Mesenchymal stem cell (in vitro differentiated cells and primary cell): Measurements from ENCODE around the gene ADK.

Experiments
- DNase-seq: peaks from one replicate; pipeline ENCODE4 v3.0.0-alpha.2; 2013
- H2AFZ ChIP-seq: one replicate; pipeline ENCODE4 v1.6.1; 2013; ENCODE audit warnings: low read depth, mild to moderate bottlenecking, control low read depth, inconsistent platforms, low read length, moderate library complexity
- H2AK5ac ChIP-seq: 2 replicates; pipeline ENCODE4 v1.6.1; 2013; ENCODE audit warnings: low read length, moderate library complexity, mild to moderate bottlenecking, inconsistent platforms; ENCODE audit not compliant: severe bottlenecking
- H2BK120ac ChIP-seq: one replicate; pipeline ENCODE4 v1.6.1; 2013; ENCODE audit warnings: low read depth, mild to moderate bottlenecking, inconsistent platforms, low read length, moderate library complexity
- H2BK12ac ChIP-seq, 2 experiments: one replicate each; pipeline ENCODE4 v1.6.1; 2013; ENCODE audit warnings: inconsistent platforms in 2 of 2, low read length in 2 of 2, mild to moderate bottlenecking in 2 of 2, moderate library complexity in 2 of 2, control low read depth in 1 of 2
- H2BK15ac ChIP-seq: one replicate; pipeline ENCODE4 v1.6.1; 2013; ENCODE audit warnings: mild to moderate bottlenecking, low read depth, inconsistent platforms; ENCODE audit not compliant: poor library complexity, severe bottlenecking
- H2BK5ac ChIP-seq: 2 replicates; pipeline ENCODE4 v1.6.1; 2013; ENCODE audit warnings: low read depth, mild to moderate bottlenecking, low read length, control low read depth, inconsistent platforms; ENCODE audit not compliant: poor library complexity, severe bottlenecking
- H3K14ac ChIP-seq, 2 experiments: one replicate each; pipeline ENCODE4 v1.6.1; 2013; ENCODE audit warnings: inconsistent platforms in 2 of 2, low read length in 2 of 2, control low read depth in 1 of 2, mild to moderate bottlenecking in 1 of 2, moderate library complexity in 1 of 2
- H3K18ac ChIP-seq, 2 experiments: one replicate each; pipeline ENCODE4 v1.6.1; 2013; ENCODE audit warnings: inconsistent platforms in 2 of 2, low read length in 2 of 2, control low read depth in 1 of 2, low read depth in 1 of 2, mild to moderate bottlenecking in 1 of 2
- H3K23ac ChIP-seq, 2 experiments: one replicate each; pipeline ENCODE4 v1.6.1; 2013; ENCODE audit warnings: inconsistent platforms in 2 of 2, low read length in 2 of 2, mild to moderate bottlenecking in 2 of 2, moderate library complexity in 2 of 2, control low read depth in 1 of 2
- H3K27ac ChIP-seq: 2 replicates; pipeline ENCODE4 v1.5.1; 2013; ENCODE audit warnings: mild to moderate bottlenecking, moderate library complexity, low read length, control low read depth, inconsistent platforms; ENCODE audit not compliant: poor library complexity, severe bottlenecking
- H3K27me3 ChIP-seq, 2 experiments: 2 replicates each; pipeline versions ENCODE4 v1.6.1 to v1.7.0; 2013; ENCODE audit warnings: low read length in 2 of 2, mild to moderate bottlenecking in 2 of 2, moderate library complexity in 2 of 2, control low read depth in 1 of 2, inconsistent platforms in 1 of 2; ENCODE audit not compliant: control insufficient read depth in 1 of 2, insufficient read depth in 1 of 2
- H3K36me3 ChIP-seq, 2 experiments: 2 replicates each; pipeline versions ENCODE4 v1.6.1 to v1.7.0; 2013; ENCODE audit warnings: low read length in 2 of 2, control low read depth in 1 of 2, inconsistent platforms in 1 of 2, low read depth in 1 of 2, mild to moderate bottlenecking in 1 of 2; ENCODE audit not compliant: insufficient read depth in 2 of 2, control insufficient read depth in 1 of 2
- H3K4ac ChIP-seq, 2 experiments: one replicate each; pipeline ENCODE4 v1.6.1; 2013; ENCODE audit warnings: inconsistent platforms in 2 of 2, low read length in 2 of 2, mild to moderate bottlenecking in 2 of 2, moderate library complexity in 2 of 2, control low read depth in 1 of 2, low read depth in 1 of 2
- H3K4me1 ChIP-seq: 2 replicates; pipeline ENCODE4 v1.6.1; 2013; ENCODE audit warnings: low read depth, low read length, control low read depth; ENCODE audit not compliant: control insufficient read depth, insufficient read depth
- H3K4me2 ChIP-seq: 2 replicates; pipeline ENCODE4 v1.6.1; 2013; ENCODE audit warnings: low read length, mild to moderate bottlenecking, inconsistent platforms; ENCODE audit not compliant: poor library complexity, severe bottlenecking
- H3K4me3 ChIP-seq, 2 experiments: 2 replicates each; pipeline versions ENCODE4 v1.5.1 to v1.7.0; 2013; ENCODE audit warnings: low read length in 2 of 2, mild to moderate bottlenecking in 2 of 2, control low read depth in 1 of 2, low read depth in 1 of 2; ENCODE audit not compliant: insufficient read depth in 1 of 2
- H3K79me1 ChIP-seq: replicated peaks from 2 replicates; pipeline ENCODE4 v1.6.1; 2013; ENCODE audit warnings: mild to moderate bottlenecking, control low read depth, low read length, inconsistent platforms; ENCODE audit not compliant: poor library complexity, severe bottlenecking
- H3K9ac ChIP-seq: 2 replicates; pipeline ENCODE4 v1.7.0; 2013; ENCODE audit warnings: mild to moderate bottlenecking, low read length, moderate library complexity
- H3K9me3 ChIP-seq: 2 replicates; pipeline ENCODE4 v1.7.0; 2013; ENCODE audit warnings: mild to moderate bottlenecking, low read length; ENCODE audit not compliant: control insufficient read depth
- H4K8ac ChIP-seq: one replicate; pipeline ENCODE4 v1.6.1; 2013; ENCODE audit warnings: inconsistent platforms, mild to moderate bottlenecking, low read length, moderate library complexity
- H4K91ac ChIP-seq: one replicate; pipeline ENCODE4 v1.6.1; 2013; ENCODE audit warnings: mild to moderate bottlenecking, low read length, inconsistent platforms
- WGBS: methylation state at CpG from one replicate; pipeline ENCODE4 v1.1.7; 2013; ENCODE audit warnings: mixed read lengths; 5-methylcytosine and 5-hydroxymethylcytosine counted together

Gene ADK

DNA sequence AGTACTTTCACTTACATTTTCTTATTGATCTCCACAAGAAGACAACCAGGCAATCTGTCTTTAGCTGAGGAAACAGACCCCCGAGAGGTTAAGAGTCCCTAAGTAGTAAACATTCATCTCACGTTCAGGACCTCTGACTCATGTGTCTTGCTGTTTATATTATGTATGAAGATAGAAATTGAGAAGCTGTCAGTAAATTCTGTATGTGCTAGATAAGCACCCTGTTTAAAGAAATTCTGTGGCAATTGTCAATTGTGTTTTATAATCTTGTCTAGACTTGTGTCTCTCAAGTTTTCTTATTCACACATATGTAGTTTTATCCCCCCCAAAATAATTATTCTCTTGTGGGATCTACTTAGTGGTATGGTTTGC, 14.5 kb downstream of the ADK start:
- Histone ChIP-seq H2AFZ (no peak overlapping the region), H3K9me3 (no peaks in the 10 kb centered on the region), H3K4me1 (peaks cover 2% of the 10 kb centered on the region), H3K4me2 (no peak overlapping the region), H2AK5ac (no peak overlapping the region), H3K27ac (no peak overlapping the region), H3K14ac (no peak overlapping the region), H3K4ac (no peak overlapping the region), H2BK120ac (no peak overlapping the region), H3K4me3 (no peak overlapping the region), H2BK5ac (no peak overlapping the region), H4K91ac (no peak overlapping the region), H3K9ac (no peak overlapping the region), H4K8ac (no peak overlapping the region), H3K27me3 (no peaks in the 10 kb centered on the region), H2BK15ac (no peak overlapping the region), H3K36me3 (no peaks in the 10 kb centered on the region), H3K79me1 (peaks cover 14% of the 10 kb centered on the region), H3K18ac (no peak overlapping the region), H3K23ac (no peak overlapping the region), H2BK12ac (no peak overlapping the region)
- DNase-seq = peak; percentile 76
- 0% methylated on average over 2 of the region's 2 CpGs for WGBS

DNA sequence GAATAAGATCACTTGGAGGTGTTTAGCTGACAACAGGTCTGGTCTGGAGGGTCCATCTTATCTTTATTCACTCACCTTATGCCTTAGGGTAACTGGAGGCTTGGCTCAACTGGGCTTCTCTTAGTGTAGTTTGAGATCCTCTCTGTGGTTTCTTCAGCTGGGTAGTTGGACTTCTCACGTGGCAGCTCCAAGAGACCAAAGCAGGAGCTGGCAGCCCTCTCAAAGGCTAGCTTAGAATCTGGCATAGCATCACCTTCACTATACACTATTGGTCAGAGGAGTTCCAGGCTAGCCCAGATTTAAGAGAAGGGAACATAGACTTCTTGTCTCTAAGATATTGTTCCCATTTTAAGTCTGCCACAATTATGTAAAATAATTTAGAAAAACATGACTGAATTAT, 16.4 kb downstream of the ADK start:
- DNase-seq = no peak
- no peak overlapping the region for H4K8ac ChIP-seq
- H3K14ac ChIP-seq = no peak overlapping the region
- H3K18ac ChIP-seq = no peak overlapping the region
- H4K91ac ChIP-seq = no peak overlapping the region
- H2BK15ac ChIP-seq = no peak overlapping the region
- H2BK120ac ChIP-seq = no peak overlapping the region
- H3K27me3 ChIP-seq = no peaks in the 10 kb centered on the region
- peaks cover 9% of the 10 kb centered on the region for H3K79me1 ChIP-seq
- H3K9ac ChIP-seq = no peak overlapping the region
- peaks cover 2% of the 10 kb centered on the region for H3K4me1 ChIP-seq
- WGBS = 100% methylated on average over 1 of the region's 1 CpG
- H3K4me3 ChIP-seq = no peak overlapping the region
- H3K36me3 ChIP-seq = no peaks in the 10 kb centered on the region
- no peak overlapping the region for H3K23ac ChIP-seq
- H3K4ac ChIP-seq = no peak overlapping the region
- no peak overlapping the region for H3K4me2 ChIP-seq
- no peak overlapping the region for H2BK12ac ChIP-seq
- H3K9me3 ChIP-seq = no peaks in the 10 kb centered on the region
- H3K27ac ChIP-seq = no peak overlapping the region
- H2AK5ac ChIP-seq = no peak overlapping the region
- no peak overlapping the region for H2BK5ac ChIP-seq
- H2AFZ ChIP-seq = no peak overlapping the region

DNA sequence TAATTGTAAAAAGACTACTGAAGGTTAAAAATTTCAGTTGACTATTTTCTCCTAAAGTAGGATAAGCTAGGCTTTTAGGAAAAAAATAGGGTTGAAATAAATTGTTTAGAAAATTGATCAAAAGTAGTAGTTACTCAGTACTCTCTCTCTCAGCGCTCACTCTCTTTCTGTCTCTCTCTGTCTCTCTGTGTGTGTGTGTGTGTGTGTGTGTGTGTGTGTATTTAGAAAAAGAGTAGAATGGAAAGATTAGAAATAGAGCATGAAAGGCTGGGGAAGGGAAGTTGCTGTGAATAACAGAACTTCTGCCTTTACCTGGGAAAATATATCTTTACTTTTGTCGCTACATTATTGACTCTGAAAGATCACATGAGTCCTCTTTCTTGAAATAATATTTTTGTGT, 20.6 kb downstream of the ADK start:
- Histone ChIP-seq H2BK15ac (no peak overlapping the region), H3K14ac (no peak overlapping the region), H2BK120ac (no peak overlapping the region), H3K79me1 (peaks cover 11% of the 10 kb centered on the region), H3K4me3 (no peak overlapping the region), H3K4me1 (no peaks in the 10 kb centered on the region), H2BK5ac (no peak overlapping the region), H4K91ac (no peak overlapping the region), H3K27me3 (no peaks in the 10 kb centered on the region), H3K27ac (no peak overlapping the region), H3K4ac (no peak overlapping the region), H3K9ac (no peak overlapping the region), H3K23ac (no peak overlapping the region), H3K36me3 (no peaks in the 10 kb centered on the region), H2AFZ (no peak overlapping the region), H4K8ac (no peak overlapping the region), H2AK5ac (no peak overlapping the region), H2BK12ac (no peak overlapping the region), H3K9me3 (no peaks in the 10 kb centered on the region), H3K18ac (no peak overlapping the region), H3K4me2 (no peak overlapping the region)
- peak; percentile 33 for DNase-seq
- WGBS = no CpG with 5 or more reads among the region's 2 CpGs

DNA sequence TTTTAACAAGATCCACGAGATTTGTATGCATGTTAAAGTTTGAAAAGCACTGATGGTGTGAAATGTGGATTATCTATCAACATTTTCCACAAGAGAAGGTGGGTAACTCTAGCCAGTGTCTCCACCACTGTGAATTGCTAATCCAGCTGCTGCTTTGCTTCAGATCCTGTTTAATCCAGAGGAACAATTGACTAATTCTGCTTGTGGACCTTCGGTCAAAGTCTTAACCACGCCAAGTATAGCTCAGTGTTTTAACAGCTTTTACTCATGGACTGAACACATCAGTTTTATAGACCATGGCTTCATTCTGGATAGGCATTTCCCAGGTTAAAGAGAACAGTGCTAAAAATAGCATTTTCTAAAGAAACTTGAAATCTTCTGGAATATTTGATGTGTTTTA, 23.5 kb downstream of the ADK start:
- no peak overlapping the region for H2AFZ ChIP-seq
- H3K4me2 ChIP-seq = no peak overlapping the region
- H3K23ac ChIP-seq = no peak overlapping the region
- H3K4ac ChIP-seq = no peak overlapping the region
- no peaks in the 10 kb centered on the region for H3K27me3 ChIP-seq
- no peaks in the 10 kb centered on the region for H3K4me1 ChIP-seq
- H3K18ac ChIP-seq = peak overlapping the region in 1 of 2 experiments; percentile 33
- peak overlapping the region; percentile 2 for H3K9ac ChIP-seq
- no peak overlapping the region for H3K4me3 ChIP-seq
- H3K9me3 ChIP-seq = no peaks in the 10 kb centered on the region
- H3K14ac ChIP-seq = no peak overlapping the region
- H2BK12ac ChIP-seq = no peak overlapping the region
- no peaks in the 10 kb centered on the region for H3K36me3 ChIP-seq
- WGBS = 78% methylated on average over 3 of the region's 3 CpGs
- no peak overlapping the region for H2BK15ac ChIP-seq
- no peak overlapping the region for H2BK120ac ChIP-seq
- H4K8ac ChIP-seq = no peak overlapping the region
- no peak for DNase-seq
- H4K91ac ChIP-seq = no peak overlapping the region
- no peak overlapping the region for H3K27ac ChIP-seq
- no peak overlapping the region for H2BK5ac ChIP-seq
- no peak overlapping the region for H2AK5ac ChIP-seq
- H3K79me1 ChIP-seq = peaks cover 4% of the 10 kb centered on the region
